ENCODE results near the gene FAM184A. TPM values are rescaled to one million over a fixed set of nuclear protein-coding genes. Genes with fewer than 3 reads are reported as not detected.
"Not testable (repeated sequence)": the region's sequence is repeated elsewhere in the genome, so short reads cannot be mapped to it uniquely, and the experiment has no call there.

Gene FAM184A
- total RNA-seq, 1 donor from 2014 or later: 3.1 TPM

DNA sequence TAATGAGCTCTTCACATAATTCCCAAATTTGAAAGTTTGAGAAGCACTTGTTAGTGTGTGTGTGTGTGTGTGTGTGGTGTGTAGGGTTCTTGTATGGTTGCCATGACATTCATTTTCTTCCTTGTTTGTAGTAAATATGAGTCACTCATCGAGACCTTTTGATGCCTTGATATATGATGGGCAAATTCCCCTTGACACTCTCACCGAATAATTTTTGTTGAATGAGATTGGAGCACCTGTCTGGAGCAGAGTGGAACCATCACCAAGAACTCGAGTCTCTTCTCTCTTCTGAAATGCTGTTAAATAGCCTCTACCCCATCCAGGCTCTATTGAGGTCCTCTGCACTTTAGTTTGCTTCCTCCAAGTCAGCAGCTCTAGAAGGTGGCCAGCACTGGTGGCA is 29.6 kb upstream of the FAM184A start:
- H3K4me1 ChIP-seq: no peaks in the 10 kb centered on the region
- TF ChIP-seq, protein P1, sequence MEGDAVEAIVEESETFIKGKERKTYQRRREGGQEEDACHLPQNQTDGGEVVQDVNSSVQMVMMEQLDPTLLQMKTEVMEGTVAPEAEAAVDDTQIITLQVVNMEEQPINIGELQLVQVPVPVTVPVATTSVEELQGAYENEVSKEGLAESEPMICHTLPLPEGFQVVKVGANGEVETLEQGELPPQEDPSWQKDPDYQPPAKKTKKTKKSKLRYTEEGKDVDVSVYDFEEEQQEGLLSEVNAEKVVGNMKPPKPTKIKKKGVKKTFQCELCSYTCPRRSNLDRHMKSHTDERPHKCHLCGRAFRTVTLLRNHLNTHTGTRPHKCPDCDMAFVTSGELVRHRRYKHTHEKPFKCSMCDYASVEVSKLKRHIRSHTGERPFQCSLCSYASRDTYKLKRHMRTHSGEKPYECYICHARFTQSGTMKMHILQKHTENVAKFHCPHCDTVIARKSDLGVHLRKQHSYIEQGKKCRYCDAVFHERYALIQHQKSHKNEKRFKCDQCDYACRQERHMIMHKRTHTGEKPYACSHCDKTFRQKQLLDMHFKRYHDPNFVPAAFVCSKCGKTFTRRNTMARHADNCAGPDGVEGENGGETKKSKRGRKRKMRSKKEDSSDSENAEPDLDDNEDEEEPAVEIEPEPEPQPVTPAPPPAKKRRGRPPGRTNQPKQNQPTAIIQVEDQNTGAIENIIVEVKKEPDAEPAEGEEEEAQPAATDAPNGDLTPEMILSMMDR (IDR thresholded peaks at IDR 0.05): no peak
- no peaks in the 10 kb centered on the region for H3K27me3 ChIP-seq
- no peaks in the 10 kb centered on the region for H3K9me3 ChIP-seq
- H3K36me3 ChIP-seq: no peaks in the 10 kb centered on the region
- DNase-seq (ENCODE audit: low spot score in 2 of 2): no peak
- intact Hi-C loops (cut with DNase I): no loop called here
- no peak overlapping the region for H3K27ac ChIP-seq
- H3K4me3 ChIP-seq: no peak overlapping the region

DNA sequence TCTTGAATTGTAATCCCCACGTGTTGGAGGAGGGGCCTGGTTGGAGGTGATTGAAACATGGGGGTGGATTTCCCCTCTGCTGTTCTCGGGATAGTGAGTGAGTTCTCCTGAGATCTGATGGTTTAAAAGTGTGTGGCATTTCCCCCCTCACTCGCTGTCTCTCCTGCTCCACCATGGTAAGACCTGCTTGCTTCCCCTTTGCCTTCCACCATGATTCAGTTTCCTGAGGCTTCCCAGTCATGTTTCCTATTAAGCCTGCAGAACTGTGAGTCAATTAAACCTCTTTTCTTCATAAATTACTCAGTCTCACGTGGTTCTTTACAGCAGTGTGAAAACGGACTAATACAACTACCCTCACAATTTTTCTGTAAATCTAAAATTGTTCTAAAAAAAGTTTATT is 26.8 kb upstream of the FAM184A start:
- Histone ChIP-seq H3K36me3 (no peaks in the 10 kb centered on the region), H3K27ac (no peak overlapping the region), H3K9me3 (no peaks in the 10 kb centered on the region), H3K4me1 (no peaks in the 10 kb centered on the region), H3K4me3 (no peak overlapping the region), H3K27me3 (no peaks in the 10 kb centered on the region)
- intact Hi-C loops (cut with DNase I): no loop called here
- TF ChIP-seq, protein P1 (IDR thresholded peaks at IDR 0.05): no peak
- DNase-seq (ENCODE audit: low spot score in 2 of 2): no peak

DNA sequence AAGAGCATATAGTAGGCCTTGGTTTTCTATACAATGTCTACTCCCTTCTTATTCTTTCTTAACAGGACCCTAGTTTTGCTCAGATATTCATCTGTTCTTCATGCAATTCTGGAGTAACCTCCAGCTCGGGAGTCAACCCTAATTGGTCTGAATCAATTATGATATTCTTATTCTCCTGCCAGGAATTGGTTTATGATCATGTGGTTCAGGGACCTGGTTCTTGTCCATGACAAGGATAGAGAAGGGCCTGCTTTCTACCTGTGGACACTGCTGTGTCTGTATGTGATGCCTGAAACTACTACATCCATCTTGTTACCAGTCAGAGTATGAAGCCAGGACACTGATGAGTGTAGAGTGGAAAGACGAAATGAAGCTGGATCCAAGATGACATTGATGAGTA is 24.4 kb upstream of the FAM184A start:
- Histone ChIP-seq H3K4me3 (no peak overlapping the region), H3K27me3 (no peaks in the 10 kb centered on the region), H3K36me3 (no peaks in the 10 kb centered on the region), H3K4me1 (no peaks in the 10 kb centered on the region), H3K9me3 (no peaks in the 10 kb centered on the region), H3K27ac (no peak overlapping the region)
- TF ChIP-seq, protein P1 (IDR thresholded peaks at IDR 0.05): no peak
- intact Hi-C loops (cut with DNase I): no loop called here
- no peak for DNase-seq (ENCODE audit: low spot score in 2 of 2)

DNA sequence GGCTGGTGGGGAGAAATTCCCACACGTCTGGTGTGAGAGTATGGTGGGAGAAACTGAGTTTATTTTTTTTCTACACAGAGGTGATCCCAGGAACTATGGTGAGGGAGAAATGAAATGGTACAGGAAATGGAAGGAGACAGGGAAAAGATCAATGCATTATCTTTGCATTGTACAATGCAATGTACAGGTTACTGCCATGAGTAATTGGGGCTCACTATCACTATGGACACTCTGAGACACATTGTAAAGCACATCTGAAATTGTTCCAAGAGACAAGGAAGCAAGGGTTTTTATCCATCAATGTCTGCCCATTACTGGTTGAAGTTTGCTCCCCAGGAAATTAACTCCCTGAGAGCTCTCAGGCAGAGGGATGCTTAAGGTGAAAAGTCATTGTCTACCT is 21.7 kb upstream of the FAM184A start:
- no peak overlapping the region for H3K27ac ChIP-seq
- H3K4me3 ChIP-seq: no peak overlapping the region
- H3K9me3 ChIP-seq: no peaks in the 10 kb centered on the region
- TF ChIP-seq, protein P1 (IDR thresholded peaks at IDR 0.05): no peak
- peaks cover 0 to 5% of the 10 kb centered on the region in 2 donors for H3K4me1 ChIP-seq
- intact Hi-C loops (cut with DNase I): no loop called here
- no peak for DNase-seq (ENCODE audit: low spot score in 2 of 2)
- no peaks in the 10 kb centered on the region for H3K27me3 ChIP-seq
- no peaks in the 10 kb centered on the region for H3K36me3 ChIP-seq

DNA sequence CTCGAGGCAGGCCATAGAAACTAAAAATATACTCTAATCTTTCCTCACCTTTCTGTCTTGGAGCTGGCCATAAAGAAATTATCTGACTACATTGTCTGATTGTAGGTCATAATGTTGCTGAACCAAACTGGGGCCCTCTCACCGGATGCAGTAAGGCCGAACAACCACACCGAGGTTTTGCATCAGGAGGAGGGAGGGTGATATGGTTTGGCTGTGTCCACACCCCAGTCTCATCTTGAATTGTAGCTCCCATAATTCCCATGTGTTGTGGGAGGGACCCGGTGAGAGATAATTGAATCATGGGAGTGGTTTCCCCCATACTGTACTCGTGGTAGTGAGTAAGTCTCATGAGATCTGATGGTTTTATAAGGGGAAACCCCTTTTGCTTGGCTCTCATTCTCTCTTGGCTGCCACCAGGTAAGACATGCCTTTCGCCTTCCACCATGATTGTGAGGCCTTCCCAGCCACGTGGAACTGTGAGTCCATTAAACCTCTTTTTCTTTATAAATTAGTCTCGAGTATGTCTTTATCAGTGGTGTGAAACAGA is 19.4 kb upstream of the FAM184A start:
- intact Hi-C loops (cut with DNase I); H3K9me3 ChIP-seq: not testable (repeated sequence)

DNA sequence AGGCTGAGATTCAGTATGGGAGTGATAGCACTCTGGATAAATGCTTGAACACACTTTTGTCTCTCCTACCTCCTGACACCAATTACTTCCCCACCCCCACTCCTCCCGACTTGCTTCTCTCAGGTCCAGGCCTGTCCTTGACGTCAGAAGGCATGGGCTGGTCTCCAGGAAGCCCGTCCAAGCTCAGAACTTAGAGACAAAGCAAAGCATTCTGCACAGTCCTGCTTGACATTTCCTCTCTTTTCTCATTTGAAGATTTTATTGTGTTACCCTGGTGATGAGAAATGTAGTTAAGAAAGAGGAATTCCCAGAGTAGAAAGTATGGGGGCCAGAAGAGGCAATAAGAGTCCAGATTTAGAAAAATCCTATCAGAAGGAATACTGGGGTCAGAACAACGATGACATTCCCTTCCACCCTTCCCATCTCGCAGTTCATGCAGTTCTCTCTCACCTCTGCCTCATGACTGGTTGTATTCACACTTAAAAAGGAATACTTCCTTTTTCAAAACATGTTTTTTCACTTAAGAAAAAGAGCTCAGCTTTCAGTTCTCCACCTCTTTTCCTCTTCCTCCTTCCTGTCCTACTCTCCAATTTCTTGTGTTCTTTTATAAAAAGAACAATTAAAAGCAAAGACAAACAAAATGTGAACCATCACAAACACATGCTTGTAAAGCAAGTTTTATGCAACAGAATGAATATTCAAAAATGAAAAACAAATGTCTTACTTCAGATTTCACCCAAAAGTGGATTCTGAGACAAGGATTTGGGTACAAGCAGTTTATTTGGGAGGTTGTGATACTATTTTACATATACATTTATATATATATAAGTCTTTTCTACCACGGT is 18.5 kb upstream of the FAM184A start:
- no peaks in the 10 kb centered on the region for H3K27me3 ChIP-seq
- DNase-seq (ENCODE audit: low spot score in 2 of 2): no peak
- TF ChIP-seq, protein P1 (IDR thresholded peaks at IDR 0.05): no peak
- no peak overlapping the region for H3K27ac ChIP-seq
- H3K36me3 ChIP-seq: no peaks in the 10 kb centered on the region
- H3K4me3 ChIP-seq: no peak overlapping the region
- no peaks in the 10 kb centered on the region for H3K9me3 ChIP-seq
- intact Hi-C loops (cut with DNase I): no loop called here
- peaks cover 0 to 5% of the 10 kb centered on the region in 2 donors for H3K4me1 ChIP-seq

More for the DNA sequence above, 19.4 kb upstream of the FAM184A start:
- not testable (repeated sequence) for H3K27ac ChIP-seq; DNase-seq (ENCODE audit: low spot score in 2 of 2); H3K4me3 ChIP-seq; H3K36me3 ChIP-seq; H3K4me1 ChIP-seq; H3K27me3 ChIP-seq
